T follicular helper cell (primary cell): ENCODE measurements around the gene PNMA5.
"Not testable (repeated sequence)": the region's sequence is repeated elsewhere in the genome, so short reads cannot be mapped to it uniquely, and the experiment has no call there.

ENCODE experiments used
- DNase-seq: peaks from one replicate; pipeline ENCODE4 v3.0.0-alpha.2; 2020; ENCODE audit warnings: low read depth
- total RNA-seq, 2 experiments: gene quantifications; one replicate each; lab custom pipeline; 2026; lab: John Stamatoyannopoulos, UW

PNMA5 gene
- total RNA-seq: 0 to 0.24 reads per million in 2 experiments

GRCh38 chrX:152993933-152994332 lies at the start of gene PNMA5:
Gene PNMA5, minus strand, starts transcription at chrX:152994116. Its CDS starts 2,518 bp downstream, at chrX:152991598.
- DNase-seq: no peak

GRCh38 chrX:153032397-153033118 lies 38.6 kb upstream of the PNMA5 start:
- DNase-seq: peak; percentile 35

- DNase-seq: no peak
These were observed 36.9 kb upstream of the PNMA5 start for GRCh38 chrX:153030801-153031200.

- no peak for DNase-seq
These were observed 36.0 kb upstream of the PNMA5 start for GRCh38 chrX:153029875-153030274.

GRCh38 chrX:153029162-153029561 lies 35.2 kb upstream of the PNMA5 start:
- no peak for DNase-seq

GRCh38 chrX:153028487-153028886 lies 34.6 kb upstream of the PNMA5 start:
- DNase-seq: peak; percentile 19

- not testable (repeated sequence) for DNase-seq
These were observed 32.6 kb upstream of the PNMA5 start for GRCh38 chrX:153026501-153026900.

GRCh38 chrX:153019166-153019565 lies 25.2 kb upstream of the PNMA5 start:
- DNase-seq: no peak

- DNase-seq: not testable (repeated sequence)
These were observed 23.3 kb upstream of the PNMA5 start for GRCh38 chrX:153017174-153017573.

GRCh38 chrX:153004780-153005179 lies 10.9 kb upstream of the PNMA5 start:
- DNase-seq: no peak

GRCh38 chrX:153003981-153004380 lies 10.1 kb upstream of the PNMA5 start:
- no peak for DNase-seq

GRCh38 chrX:153002182-153002581 lies 8.3 kb upstream of the PNMA5 start:
- not testable (repeated sequence) for DNase-seq

- DNase-seq: no peak
These were observed 3.4 kb upstream of the PNMA5 start for GRCh38 chrX:152997337-152997736.

GRCh38 chrX:152992115-152992514 lies 1.8 kb downstream of the PNMA5 start:
- DNase-seq: no peak

GRCh38 chrX:152991123-152991522 lies 2.8 kb downstream of the PNMA5 start:
- DNase-seq: no peak

- no peak for DNase-seq
These were observed 4.6 kb downstream of the PNMA5 start for GRCh38 chrX:152989292-152989658.

GRCh38 chrX:152988536-152989291 lies 5.2 kb downstream of the PNMA5 start:
- no peak for DNase-seq

GRCh38 chrX:152987801-152988200 lies 6.1 kb downstream of the PNMA5 start:
- DNase-seq: no peak

- not testable (repeated sequence) for DNase-seq
These were observed 6.8 kb downstream of the PNMA5 start for GRCh38 chrX:152987156-152987555.

- not testable (repeated sequence) for DNase-seq
These were observed 8.5 kb downstream of the PNMA5 start for GRCh38 chrX:152985383-152985782.

- DNase-seq: no peak
These were observed 25.7 kb downstream of the PNMA5 start for GRCh38 chrX:152968193-152968592.

- DNase-seq: no peak
These were observed 33.8 kb downstream of the PNMA5 start for GRCh38 chrX:152960115-152960514.

GRCh38 chrX:152959626-152960025 lies 34.3 kb downstream of the PNMA5 start:
- no peak for DNase-seq
